Measurements from ENCODE around the gene MAG. TPM values are rescaled to one million over a fixed set of nuclear protein-coding genes. Genes with fewer than 3 reads are reported as not detected.

The MAG gene
- total and polyA plus RNA-seq, 10 of the 15 experiments (the other 5 are each of a cell fraction or from before 2014, with no cell fraction given), result 0.03 to 0.82 (median 0.17) TPM; not detected in 2

- TF ChIP-seq POLR2AphosphoS2 (IDR thresholded peaks at IDR 0.05; ENCODE audit: low read depth, low read length) (no peak), PAX8 (IDR thresholded peaks at IDR 0.05) (no peak), CBFB (IDR thresholded peaks at IDR 0.05; ENCODE audit: low read depth) (peak; percentile 63)
These were observed 4.0 kb downstream of the MAG start (continued) for GRCh38 chr19:35295792-35296462.

GRCh38 chr19:35296644-35297514 is 4.9 kb downstream of the MAG start:
- no peaks in the 10 kb centered on the region for H3K27me3 ChIP-seq (replicated peaks in 1 of 2; ENCODE audit: control insufficient read depth in 2 of 2, insufficient read depth in 2 of 2, low read length in 1 of 2)
- intact Hi-C loops (cut with micrococcal nuclease; ENCODE audit: unreplicated experiment) (no loop called here), in situ Hi-C loops (cut with MboI) (no loop called here)
- RAD21 ChIA-PET (ENCODE audit: unreplicated experiment), result interaction anchor here (1.4 to 1.9 kb wide), 2 partner anchors 26 to 32 kb away, joined by 4 to 7 read pairs; partner anchors contain the start of gene CD22
- FAIRE-seq (peak; percentile 78), ATAC-seq (peak; percentile 59), DNase-seq (ENCODE audit: low read depth, low spot score) (no peak)
- peak overlapping the region; percentile 2; the same call in 1 of the 2 replicates for H3K4me2 ChIP-seq (ENCODE audit: control insufficient read depth, insufficient read depth)
- no peaks in the 10 kb centered on the region for H3K36me3 ChIP-seq (ENCODE audit: control insufficient read depth in 2 of 2, insufficient read depth in 2 of 2, low read length in 1 of 2)
- CTCF ChIA-PET, result interaction anchor here (0.6 to 0.7 kb wide), 2 partner anchors 121 to 155 kb away, joined by 3 read pairs; no protein-coding TSS in a partner anchor
- BruUV-seq (replicated peaks), result no TSS peak
- no peak overlapping the region for H3K27ac ChIP-seq (ENCODE audit: control insufficient read depth, insufficient read depth)
- no peak overlapping the region for H2AFZ ChIP-seq (ENCODE audit: control insufficient read depth, low read depth, low read length)
- no peak overlapping the region for H3K4me3 ChIP-seq
- H3K79me2 ChIP-seq (ENCODE audit: control insufficient read depth, insufficient read depth, low read length), result no peaks in the 10 kb centered on the region
- 84% methylated on average over 7 of the region's 7 CpGs for WGBS (ENCODE audit: insufficient coverage, insufficient replicate concordance, low lambda C conversion rate, missing lambda C conversion rate)
- H4K20me1 ChIP-seq (ENCODE audit: control insufficient read depth, insufficient read depth), result no peaks in the 10 kb centered on the region
- H3K9me3 ChIP-seq (replicated peaks; ENCODE audit: control insufficient read depth, insufficient read depth, low read length), result no peaks in the 10 kb centered on the region
- no peak overlapping the region for H3K9ac ChIP-seq (ENCODE audit: control insufficient read depth, insufficient read depth, low read length)
- H3K4me1 ChIP-seq (ENCODE audit: control insufficient read depth, insufficient read depth, low read length), result peaks cover 26% of the 10 kb centered on the region
- SMC1A ChIA-PET (ENCODE audit: uncharacterized antibody, unreplicated experiment), result interaction anchor here (0.7 to 1.2 kb wide), 2 partner anchors 14 to 212 kb away, joined by 3 to 4 read pairs; no protein-coding TSS in a partner anchor
- POLR2A ChIA-PET, result interaction anchor here (1.9 kb wide), 1 partner anchor 37 kb away, joined by 5 read pairs; no protein-coding TSS in a partner anchor
- TF ChIP-seq DPF2 (IDR thresholded peaks at IDR 0.05), result 0 out of 2 replicates have a peak, but pooled peaks have one; percentile 28
- no peak for TF ChIP-seq CHD2 (IDR thresholded peaks at IDR 0.05; ENCODE audit: borderline replicate concordance, low read depth, low read length)
- no peak for TF ChIP-seq NFXL1 (IDR thresholded peaks at IDR 0.05; ENCODE audit: borderline replicate concordance)
- peak in 1 of 2 experiments; percentile 20; a peak in 1 of 4 replicates for TF ChIP-seq IKZF2 (IDR thresholded peaks at IDR 0.05)
- no peak for TF ChIP-seq NFYA (IDR thresholded peaks at IDR 0.05; ENCODE audit: borderline replicate concordance, low read depth, low read length)
- no peak for TF ChIP-seq SP1 (IDR thresholded peaks at IDR 0.05; ENCODE audit: low read depth, low read length)
- TF ChIP-seq SMAD1 (IDR thresholded peaks at IDR 0.05; ENCODE audit: low read depth, partially characterized antibody), result peak; percentile 30
- 0 out of 2 replicates have a peak, but pooled peaks have one; percentile 4 for TF ChIP-seq IRF4 (IDR thresholded peaks at IDR 0.05; ENCODE audit: low read depth, low read length)
- TF ChIP-seq ZNF24 (IDR thresholded peaks at IDR 0.05), result no peak
- peak; percentile 39; the same call in 1 of the 2 replicates for TF ChIP-seq ATF7 (IDR thresholded peaks at IDR 0.05; ENCODE audit: low read depth)
- TF ChIP-seq ZBTB33 (IDR thresholded peaks at IDR 0.05), result peak; percentile 99
- TF ChIP-seq SREBF2 (IDR thresholded peaks at IDR 0.05; ENCODE audit: low read length), result no peak
- no peak for TF ChIP-seq FOXK2 (IDR thresholded peaks at IDR 0.05)
- no peak for TF ChIP-seq ETV6 (conservative IDR thresholded peaks at IDR 0.05 in 1 of 2, IDR thresholded peaks at IDR 0.05 in 1 of 2; ENCODE audit: borderline replicate concordance in 1 of 2, low read depth in 1 of 2)
- no peak for TF ChIP-seq HSF1 (IDR thresholded peaks at IDR 0.05; ENCODE audit: low read depth, low read length)

Data from GM12878 (cell line).